Breast epithelium (tissue), 3 donors: ENCODE data around the gene SPACA6.

Experiments
- CTCF ChIP-seq, 3 donors: fragments of 450-650 bp; IDR thresholded peaks; one replicate each; pipeline ENCODE4 v1.5.1; 2016 to 2017; ENCODE audit warnings: antibody characterized with exemption in 3 of 3, mild to moderate bottlenecking in 3 of 3, moderate library complexity in 3 of 3
- POLR2A ChIP-seq: fragments of 450-650 bp; IDR thresholded peaks from one replicate; pipeline ENCODE4 v1.6.1; 2016; ENCODE audit warnings: antibody characterized with exemption, mild to moderate bottlenecking, moderate library complexity

DNA sequence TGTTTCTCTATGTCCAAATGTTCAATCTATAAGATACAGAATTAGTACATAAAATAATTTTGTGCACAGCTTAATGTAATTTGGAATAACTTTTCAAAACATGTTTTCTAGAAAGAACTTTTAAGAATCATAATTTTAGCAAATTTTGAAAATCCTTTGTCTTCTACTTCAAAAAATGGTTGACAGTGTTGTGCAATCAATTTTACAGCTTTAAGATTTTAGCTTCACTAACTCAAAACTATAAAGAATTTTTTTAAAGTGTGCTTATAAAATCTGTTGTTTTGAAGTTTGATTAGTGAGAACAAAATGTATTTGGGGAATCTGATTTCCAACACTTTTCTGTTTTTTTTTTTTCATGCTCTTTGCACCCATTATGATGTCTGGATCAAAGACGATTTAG lies 12.7 kb upstream of the SPACA6 start:
- TF ChIP-seq CTCF (IDR thresholded peaks at IDR 0.05), result no peak
- no peak for TF ChIP-seq POLR2A
